Panc1 (cell line): ENCODE data around the gene PPARGC1A.

Experiments
- POLR2AphosphoS5 ChIP-seq: IDR thresholded peaks from 2 replicates; pipeline ENCODE4 v1.6.1; 2012; ENCODE audit warnings: mild to moderate bottlenecking, low read depth, low read length, moderate library complexity
- TCF7L2 ChIP-seq: IDR thresholded peaks from 2 replicates; pipeline ENCODE4 v1.6.1; 2011; ENCODE audit warnings: mild to moderate bottlenecking, low read depth, low read length, inconsistent platforms
- TF ChIP-seq, protein P1 (sequence below): fragments of 450-650 bp; IDR thresholded peaks from 2 replicates; pipeline ENCODE4 v1.5.1; 2017; ENCODE audit warnings: mild to moderate bottlenecking
- TF ChIP-seq, protein P2 (sequence below), 2 experiments: IDR thresholded peaks; 2 replicates each; pipeline ENCODE4 v1.6.1; 2011 to 2012; ENCODE audit warnings: low read depth in 2 of 2, control low read depth in 1 of 2, low read length in 1 of 2, mild to moderate bottlenecking in 1 of 2, moderate library complexity in 1 of 2; ENCODE audit not compliant: insufficient read depth in 1 of 2

DNA sequence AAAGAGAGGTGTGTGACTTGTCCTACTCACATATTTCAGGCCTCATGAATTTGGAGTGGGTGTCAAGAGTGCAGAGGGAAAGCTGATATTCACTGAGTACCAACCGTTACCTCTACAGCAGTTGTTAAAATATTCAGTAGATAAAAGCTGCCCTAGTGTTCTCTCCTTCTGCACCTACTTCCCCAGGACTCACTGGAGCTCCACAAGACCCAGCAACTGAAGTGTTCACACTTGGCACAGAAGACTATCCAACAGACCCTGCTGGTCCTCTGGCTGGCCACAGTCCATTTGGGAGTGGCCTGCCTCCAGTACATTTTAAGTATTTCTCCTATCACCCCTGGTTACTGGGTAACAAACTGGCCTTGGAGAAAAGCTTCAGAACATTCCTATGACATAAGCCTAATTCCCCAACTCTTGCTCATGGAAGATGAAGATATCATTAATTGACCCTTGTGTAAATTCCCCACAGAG lies 70.8 kb downstream of the PPARGC1A start:
- no peak for TF ChIP-seq TCF7L2
- TF ChIP-seq, protein P1, sequence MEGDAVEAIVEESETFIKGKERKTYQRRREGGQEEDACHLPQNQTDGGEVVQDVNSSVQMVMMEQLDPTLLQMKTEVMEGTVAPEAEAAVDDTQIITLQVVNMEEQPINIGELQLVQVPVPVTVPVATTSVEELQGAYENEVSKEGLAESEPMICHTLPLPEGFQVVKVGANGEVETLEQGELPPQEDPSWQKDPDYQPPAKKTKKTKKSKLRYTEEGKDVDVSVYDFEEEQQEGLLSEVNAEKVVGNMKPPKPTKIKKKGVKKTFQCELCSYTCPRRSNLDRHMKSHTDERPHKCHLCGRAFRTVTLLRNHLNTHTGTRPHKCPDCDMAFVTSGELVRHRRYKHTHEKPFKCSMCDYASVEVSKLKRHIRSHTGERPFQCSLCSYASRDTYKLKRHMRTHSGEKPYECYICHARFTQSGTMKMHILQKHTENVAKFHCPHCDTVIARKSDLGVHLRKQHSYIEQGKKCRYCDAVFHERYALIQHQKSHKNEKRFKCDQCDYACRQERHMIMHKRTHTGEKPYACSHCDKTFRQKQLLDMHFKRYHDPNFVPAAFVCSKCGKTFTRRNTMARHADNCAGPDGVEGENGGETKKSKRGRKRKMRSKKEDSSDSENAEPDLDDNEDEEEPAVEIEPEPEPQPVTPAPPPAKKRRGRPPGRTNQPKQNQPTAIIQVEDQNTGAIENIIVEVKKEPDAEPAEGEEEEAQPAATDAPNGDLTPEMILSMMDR = no peak
- TF ChIP-seq POLR2AphosphoS5 = no peak
- TF ChIP-seq, protein P2, sequence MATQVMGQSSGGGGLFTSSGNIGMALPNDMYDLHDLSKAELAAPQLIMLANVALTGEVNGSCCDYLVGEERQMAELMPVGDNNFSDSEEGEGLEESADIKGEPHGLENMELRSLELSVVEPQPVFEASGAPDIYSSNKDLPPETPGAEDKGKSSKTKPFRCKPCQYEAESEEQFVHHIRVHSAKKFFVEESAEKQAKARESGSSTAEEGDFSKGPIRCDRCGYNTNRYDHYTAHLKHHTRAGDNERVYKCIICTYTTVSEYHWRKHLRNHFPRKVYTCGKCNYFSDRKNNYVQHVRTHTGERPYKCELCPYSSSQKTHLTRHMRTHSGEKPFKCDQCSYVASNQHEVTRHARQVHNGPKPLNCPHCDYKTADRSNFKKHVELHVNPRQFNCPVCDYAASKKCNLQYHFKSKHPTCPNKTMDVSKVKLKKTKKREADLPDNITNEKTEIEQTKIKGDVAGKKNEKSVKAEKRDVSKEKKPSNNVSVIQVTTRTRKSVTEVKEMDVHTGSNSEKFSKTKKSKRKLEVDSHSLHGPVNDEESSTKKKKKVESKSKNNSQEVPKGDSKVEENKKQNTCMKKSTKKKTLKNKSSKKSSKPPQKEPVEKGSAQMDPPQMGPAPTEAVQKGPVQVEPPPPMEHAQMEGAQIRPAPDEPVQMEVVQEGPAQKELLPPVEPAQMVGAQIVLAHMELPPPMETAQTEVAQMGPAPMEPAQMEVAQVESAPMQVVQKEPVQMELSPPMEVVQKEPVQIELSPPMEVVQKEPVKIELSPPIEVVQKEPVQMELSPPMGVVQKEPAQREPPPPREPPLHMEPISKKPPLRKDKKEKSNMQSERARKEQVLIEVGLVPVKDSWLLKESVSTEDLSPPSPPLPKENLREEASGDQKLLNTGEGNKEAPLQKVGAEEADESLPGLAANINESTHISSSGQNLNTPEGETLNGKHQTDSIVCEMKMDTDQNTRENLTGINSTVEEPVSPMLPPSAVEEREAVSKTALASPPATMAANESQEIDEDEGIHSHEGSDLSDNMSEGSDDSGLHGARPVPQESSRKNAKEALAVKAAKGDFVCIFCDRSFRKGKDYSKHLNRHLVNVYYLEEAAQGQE (IDR thresholded peaks at IDR 0.05; ENCODE audit: insufficient read depth in 1 of 2, low read depth in 2 of 2, low read length in 1 of 2) = no peak
